GM20000 (cell line): Measurements from ENCODE around the gene FRMD5.

Source experiments
- DNase-seq: peaks from one replicate; pipeline ENCODE4 v3.0.0; 2012; ENCODE audit warnings: low spot score
- CTCF ChIP-seq: IDR thresholded peaks from 2 replicates; pipeline ENCODE4 v1.5.1; 2012; ENCODE audit warnings: mild to moderate bottlenecking, control low read depth; ENCODE audit errors: extremely low read depth, missing control alignments

FRMD5 gene

GRCh38 chr15:44163370-44163769 lies 31.7 kb downstream of the FRMD5 start:
- no peak for TF ChIP-seq CTCF

DNA sequence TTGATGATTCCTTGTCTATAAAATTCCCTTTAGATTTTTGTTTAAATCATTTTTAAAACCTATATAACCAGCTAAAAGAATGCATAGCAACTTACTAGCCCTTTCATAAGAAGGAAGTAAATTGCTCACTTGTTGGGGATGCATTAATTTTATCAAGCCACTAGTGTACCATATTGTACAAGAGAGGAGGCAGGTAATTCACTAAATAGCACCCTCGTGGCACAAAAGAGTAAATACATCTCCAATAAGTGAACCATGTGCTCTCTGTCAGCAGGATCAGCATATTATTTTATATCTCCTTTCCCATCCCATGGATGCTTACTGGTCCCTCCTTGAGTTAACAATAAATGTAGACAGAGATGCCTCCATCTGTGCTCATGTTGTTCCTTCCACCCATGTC lies 34.3 kb downstream of the FRMD5 start:
- TF ChIP-seq CTCF = no peak

More at GRCh38 chr15:44163370-44163769, 31.7 kb downstream of the FRMD5 start:
- no peak for DNase-seq

GRCh38 chr15:44159492-44159891 lies 35.6 kb downstream of the FRMD5 start:
- DNase-seq = no peak

More for the DNA sequence above, 34.3 kb downstream of the FRMD5 start:
- DNase-seq = no peak

DNA sequence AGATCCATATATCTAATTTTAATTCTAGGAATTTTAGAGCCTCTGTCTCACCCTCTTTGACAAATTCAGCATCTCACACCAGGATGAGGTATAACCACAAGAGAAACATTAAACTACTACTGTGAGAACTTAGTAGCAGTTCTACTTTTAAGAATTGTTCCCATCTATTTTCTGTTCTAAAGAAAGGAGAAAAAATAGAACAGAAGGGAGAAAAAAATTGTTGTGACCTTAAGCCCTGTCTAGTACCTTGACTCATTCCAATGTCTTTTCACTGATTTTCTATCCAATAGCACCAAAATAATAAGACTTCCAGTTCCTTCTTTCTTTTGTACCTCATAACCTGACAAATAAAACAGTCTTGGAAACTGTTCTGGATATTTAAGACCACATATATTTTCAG lies 37.0 kb downstream of the FRMD5 start:
- TF ChIP-seq CTCF = no peak
- DNase-seq = no peak

More at GRCh38 chr15:44159492-44159891, 35.6 kb downstream of the FRMD5 start:
- no peak for TF ChIP-seq CTCF

DNA sequence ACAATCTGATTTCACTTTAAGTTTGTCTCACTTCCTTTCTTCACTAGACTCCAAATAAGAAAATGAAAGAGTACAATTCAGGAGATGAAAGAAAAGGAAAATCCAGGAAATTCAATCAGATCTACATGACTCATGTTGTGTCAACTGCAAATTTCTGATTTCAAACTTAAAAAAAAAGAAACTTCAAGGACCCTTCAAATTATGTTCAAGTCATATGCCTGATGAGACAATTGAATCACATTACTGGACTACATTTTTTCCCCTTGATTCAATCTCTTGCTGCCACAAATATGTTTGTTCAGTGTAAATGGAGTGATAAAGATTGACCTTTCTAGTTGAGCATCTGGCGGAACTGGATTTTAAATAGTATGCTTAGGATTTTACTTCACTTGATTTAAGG lies 37.4 kb downstream of the FRMD5 start:
- no peak for TF ChIP-seq CTCF
- no peak for DNase-seq

DNA sequence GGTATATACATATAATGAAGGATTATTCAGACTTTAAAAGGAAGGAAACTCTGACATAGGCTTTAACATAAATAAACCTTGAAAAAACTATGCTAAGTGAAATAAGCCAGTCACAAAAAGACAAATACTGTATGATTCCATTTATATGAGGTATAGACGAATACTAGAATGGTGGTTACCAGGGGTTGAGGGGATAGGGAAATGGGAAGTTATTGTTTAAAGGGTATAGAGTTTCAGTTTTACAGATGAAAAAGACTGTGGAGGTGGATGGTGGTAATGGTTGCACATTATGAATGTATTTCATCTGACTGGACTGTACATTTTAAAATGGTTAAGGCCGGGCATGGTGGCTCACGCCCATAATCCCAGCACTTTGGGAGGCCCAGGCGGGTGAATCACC lies 41.7 kb downstream of the FRMD5 start:
- no peak for DNase-seq
- no peak for TF ChIP-seq CTCF

DNA sequence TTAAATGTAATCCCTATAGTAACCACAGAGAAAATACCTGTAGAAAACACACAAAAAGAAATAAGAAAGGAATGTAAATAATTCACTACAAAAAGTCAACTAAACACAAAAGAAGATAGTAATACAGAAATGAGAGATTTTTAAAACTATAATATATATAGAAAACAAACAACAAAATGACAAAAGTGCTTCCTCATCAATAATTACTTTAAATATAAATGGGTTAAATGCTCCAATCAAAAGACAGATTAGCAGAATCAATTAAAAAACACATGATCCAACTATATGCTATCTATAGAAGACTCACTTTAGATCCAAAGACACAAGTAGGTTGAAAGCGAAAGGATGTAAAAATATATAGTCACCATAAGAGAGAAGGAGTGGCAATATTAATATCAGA lies 45.8 kb downstream of the FRMD5 start:
- DNase-seq = no peak
- TF ChIP-seq CTCF = no peak

DNA sequence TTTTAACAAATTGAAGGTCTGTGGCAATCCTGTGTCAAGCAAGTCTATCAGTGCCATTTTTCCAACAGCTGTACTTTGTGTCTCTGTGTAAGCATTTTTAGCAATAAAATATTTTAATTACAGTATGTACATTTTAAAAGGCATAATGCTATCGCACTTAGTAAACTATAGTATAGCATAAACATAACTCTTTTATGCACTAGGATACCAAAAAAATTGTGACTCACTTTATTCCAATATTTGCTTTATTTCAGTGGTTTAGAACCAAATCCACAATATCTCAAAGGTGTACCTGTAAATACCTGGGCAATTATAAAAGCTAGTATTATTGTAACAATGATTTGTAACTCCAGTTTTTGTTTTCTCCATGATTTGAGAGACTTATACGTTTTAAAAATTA lies 46.5 kb downstream of the FRMD5 start:
- no peak for TF ChIP-seq CTCF
- DNase-seq = no peak
